SK-N-SH (cell line): ENCODE results near the gene CBFB.

Source experiments
- FOSL2 ChIP-seq: IDR thresholded peaks from 2 replicates; pipeline ENCODE4 v1.4.0; 2012; ENCODE audit warnings: low read depth, mild to moderate bottlenecking, moderate library complexity, borderline replicate concordance
- MAX ChIP-seq: IDR thresholded peaks from 2 replicates; pipeline ENCODE4 v1.4.0; 2012; ENCODE audit warnings: low read depth
- MEF2A ChIP-seq: IDR thresholded peaks from 2 replicates; pipeline ENCODE4 v1.4.0; 2012; ENCODE audit warnings: low read depth, borderline replicate concordance
- NRF1 ChIP-seq: IDR thresholded peaks from 2 replicates; pipeline ENCODE4 v1.6.1; 2012; ENCODE audit warnings: low read depth, mild to moderate bottlenecking, low read length
- RCOR1 ChIP-seq: fragments of 150-350 bp; IDR thresholded peaks from 2 replicates; pipeline ENCODE4 v1.6.1; 2017; ENCODE audit warnings: antibody characterized with exemption, low read length
- REST ChIP-seq: IDR thresholded peaks from 2 replicates; pipeline ENCODE4 v1.6.1; 2012; ENCODE audit warnings: mild to moderate bottlenecking, low read depth, low read length, moderate library complexity
- RXRA ChIP-seq: IDR thresholded peaks from 2 replicates; pipeline ENCODE4 v1.4.0; 2012; ENCODE audit warnings: low read depth, mild to moderate bottlenecking, borderline replicate concordance
- TF ChIP-seq, protein P1 (sequence below): fragments of 200-600 bp; sonication (generic); IDR thresholded peaks from 2 replicates; pipeline ENCODE4 v1.6.1; 2017; ENCODE audit warnings: antibody characterized with exemption, mild to moderate bottlenecking, moderate library complexity

DNA sequence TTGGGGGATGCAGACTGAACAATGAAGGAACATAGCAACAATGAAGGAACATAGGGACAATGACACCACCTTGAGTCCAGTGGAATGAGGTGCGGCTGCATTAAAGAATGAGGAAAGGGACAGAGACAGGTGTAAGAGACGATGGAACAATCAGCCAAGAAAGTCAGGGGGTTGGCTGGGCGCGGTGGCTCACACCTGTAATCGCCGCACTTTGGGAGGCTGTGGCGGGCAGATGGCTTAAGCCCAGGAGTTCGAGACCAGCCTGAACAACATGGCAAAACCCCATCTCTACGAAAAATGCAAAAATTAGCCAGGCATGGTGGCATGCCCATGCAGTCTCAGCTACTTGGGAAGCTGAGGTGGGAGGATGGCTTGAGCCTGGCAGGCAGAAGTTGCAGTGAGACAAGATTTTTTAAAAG lies 13.6 kb upstream of the CBFB start:
- TF ChIP-seq, protein P1, sequence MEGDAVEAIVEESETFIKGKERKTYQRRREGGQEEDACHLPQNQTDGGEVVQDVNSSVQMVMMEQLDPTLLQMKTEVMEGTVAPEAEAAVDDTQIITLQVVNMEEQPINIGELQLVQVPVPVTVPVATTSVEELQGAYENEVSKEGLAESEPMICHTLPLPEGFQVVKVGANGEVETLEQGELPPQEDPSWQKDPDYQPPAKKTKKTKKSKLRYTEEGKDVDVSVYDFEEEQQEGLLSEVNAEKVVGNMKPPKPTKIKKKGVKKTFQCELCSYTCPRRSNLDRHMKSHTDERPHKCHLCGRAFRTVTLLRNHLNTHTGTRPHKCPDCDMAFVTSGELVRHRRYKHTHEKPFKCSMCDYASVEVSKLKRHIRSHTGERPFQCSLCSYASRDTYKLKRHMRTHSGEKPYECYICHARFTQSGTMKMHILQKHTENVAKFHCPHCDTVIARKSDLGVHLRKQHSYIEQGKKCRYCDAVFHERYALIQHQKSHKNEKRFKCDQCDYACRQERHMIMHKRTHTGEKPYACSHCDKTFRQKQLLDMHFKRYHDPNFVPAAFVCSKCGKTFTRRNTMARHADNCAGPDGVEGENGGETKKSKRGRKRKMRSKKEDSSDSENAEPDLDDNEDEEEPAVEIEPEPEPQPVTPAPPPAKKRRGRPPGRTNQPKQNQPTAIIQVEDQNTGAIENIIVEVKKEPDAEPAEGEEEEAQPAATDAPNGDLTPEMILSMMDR = peak; percentile 14; the same call in 1 of the 2 replicates
- TF ChIP-seq MAX = no peak
- TF ChIP-seq RXRA = no peak
- no peak for TF ChIP-seq NRF1
- no peak for TF ChIP-seq REST
- TF ChIP-seq RCOR1 = no peak
- no peak for TF ChIP-seq FOSL2
- no peak for TF ChIP-seq MEF2A
